GM21367 (cell line): ENCODE data around the gene FAM222B.
"Not testable (repeated sequence)": the region's sequence is repeated elsewhere in the genome, so short reads cannot be mapped to it uniquely, and the experiment has no call there.

Source experiments
- ATAC-seq: cut with Tn5 transposase; IDR thresholded peaks from one replicate; pipeline ENCODE4 v1.9.1; 2021; ENCODE audit not compliant: unreplicated experiment

FAM222B gene

DNA sequence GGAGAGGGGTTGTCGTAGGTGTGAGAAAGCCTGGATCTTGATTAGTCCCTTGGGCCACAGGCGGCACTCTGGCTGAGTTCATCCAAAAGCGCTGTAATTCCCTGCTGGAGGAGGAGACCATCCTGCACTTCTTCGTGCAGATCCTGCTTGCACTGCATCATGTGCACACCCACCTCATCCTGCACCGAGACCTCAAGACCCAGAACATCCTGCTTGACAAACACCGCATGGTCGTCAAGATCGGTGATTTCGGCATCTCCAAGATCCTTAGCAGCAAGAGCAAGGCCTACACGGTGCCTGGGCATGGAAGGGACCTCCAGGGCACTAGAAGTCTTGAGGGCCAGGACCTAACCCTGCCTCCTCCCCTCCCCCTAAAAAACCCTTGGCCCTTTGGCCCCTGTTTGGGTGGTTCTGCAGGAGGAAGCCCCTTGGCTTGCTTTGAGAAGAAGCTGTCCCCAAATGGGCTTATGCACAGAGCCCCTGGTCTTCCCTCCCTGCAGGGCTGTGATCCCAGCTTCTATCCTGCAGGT lies 107.8 kb downstream of the FAM222B start:
- ATAC-seq = no peak

DNA sequence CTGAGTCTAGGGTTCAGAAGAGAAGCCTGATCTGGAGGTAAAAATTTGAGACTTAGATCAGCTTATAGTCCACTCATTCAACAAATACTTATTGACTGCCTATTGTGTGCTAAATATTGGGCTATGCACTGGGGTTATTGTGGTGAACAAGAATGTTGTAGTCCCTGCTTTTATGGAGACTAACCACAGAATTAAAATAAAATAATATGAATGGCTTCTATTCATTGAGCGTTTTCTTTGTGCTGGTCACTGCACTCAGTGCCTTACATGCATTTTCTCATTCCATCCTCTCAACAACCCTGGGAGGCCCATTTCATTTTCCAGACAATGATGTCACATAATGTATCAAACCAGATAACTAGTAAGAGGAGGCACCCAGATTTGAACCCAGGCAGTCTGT lies 109.2 kb downstream of the FAM222B start:
- no peak for ATAC-seq

- ATAC-seq = no peak
Observed at GRCh38 chr17:28729950-28730330, 112.7 kb downstream of the FAM222B start.

DNA sequence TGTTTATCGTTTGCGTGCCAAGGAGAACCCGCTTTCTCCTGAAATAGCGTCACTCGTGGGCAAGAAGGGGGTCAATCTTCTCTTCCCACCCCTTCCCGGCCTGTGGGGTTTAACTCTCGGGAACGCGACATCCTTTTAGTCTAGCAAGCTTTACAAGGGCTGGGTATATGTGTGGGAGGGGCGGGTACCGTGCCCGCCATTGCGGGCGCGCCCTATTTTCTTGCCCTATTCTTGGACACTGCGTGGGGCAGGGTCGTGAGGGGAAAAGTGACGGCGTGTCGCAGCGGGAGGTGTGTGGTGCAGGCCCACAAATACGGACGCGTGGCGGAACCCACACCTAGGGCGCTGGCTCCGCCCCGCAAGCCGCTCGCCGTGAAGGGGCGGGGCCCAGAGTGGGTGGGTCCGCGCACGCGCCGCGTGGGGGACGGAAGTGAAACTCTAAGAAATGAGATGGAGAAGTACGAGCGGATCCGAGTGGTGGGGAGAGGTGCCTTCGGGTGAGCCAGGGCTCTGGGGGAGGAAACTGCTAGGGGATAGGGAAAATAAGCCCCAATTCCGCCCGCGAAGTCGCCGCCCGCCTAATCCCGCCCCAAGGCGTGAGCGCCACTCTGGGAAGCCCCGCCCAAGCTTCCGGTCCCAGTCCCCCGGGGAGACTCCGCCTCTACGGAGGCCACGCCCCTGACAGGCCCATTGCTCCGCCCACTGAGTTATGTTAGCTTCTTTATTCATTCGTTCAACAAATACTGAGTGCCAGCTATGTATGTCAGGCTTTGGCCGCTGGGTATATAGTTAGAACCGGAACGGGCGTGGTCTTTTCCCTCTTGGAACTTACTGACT lies 114.0 kb downstream of the FAM222B start, which contains the start of gene NEK8:
Gene NEK8, plus strand, starts transcription at position 425 of the 837 bp plus-strand sequence. Its CDS starts 26 bp downstream, at position 451.
- peak; percentile 31 for ATAC-seq

DNA sequence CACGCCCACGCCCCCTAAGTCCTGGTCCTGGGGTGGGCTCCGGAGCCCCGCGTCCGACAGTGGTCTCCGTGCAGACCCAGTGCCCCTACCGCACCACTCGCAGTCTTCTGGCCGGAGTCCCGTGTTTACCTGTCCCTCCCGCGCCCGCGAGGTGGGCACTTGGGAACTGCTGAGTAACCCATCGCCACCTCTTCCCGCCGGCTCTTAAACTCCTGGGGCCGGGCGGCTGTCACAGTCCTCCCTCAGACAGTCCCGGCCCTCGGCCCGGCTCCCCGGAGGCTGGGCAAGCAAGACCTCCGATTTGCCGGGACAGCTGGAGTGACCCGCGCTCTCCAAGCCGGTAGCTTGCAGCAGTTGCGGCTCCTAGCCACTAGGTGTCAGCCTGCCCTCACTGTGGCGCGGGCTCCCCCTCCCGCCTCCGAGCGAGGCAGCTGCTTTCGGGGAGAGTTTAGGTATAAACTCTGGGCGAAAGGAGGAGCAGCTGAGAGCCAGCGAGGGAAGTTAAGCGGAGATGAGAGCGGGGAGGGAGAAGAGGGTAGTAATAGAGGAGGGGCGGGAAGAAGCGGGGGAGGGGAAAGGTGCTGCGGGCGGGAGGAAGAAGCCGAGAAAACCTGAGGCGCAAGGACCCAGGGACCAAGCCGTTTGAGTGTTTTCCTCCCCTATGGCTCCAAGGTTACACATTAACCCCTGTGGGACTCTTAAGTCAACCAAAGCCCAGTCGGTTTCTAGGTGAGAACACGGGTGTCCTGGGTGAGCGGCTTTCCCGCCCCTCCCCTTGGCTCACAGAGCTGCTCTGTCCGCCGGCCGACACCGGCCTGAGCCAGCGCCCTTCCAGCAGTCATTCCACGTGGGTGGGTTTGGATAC lies 115.7 kb downstream of the FAM222B start:
- peak; percentile 30 for ATAC-seq

DNA sequence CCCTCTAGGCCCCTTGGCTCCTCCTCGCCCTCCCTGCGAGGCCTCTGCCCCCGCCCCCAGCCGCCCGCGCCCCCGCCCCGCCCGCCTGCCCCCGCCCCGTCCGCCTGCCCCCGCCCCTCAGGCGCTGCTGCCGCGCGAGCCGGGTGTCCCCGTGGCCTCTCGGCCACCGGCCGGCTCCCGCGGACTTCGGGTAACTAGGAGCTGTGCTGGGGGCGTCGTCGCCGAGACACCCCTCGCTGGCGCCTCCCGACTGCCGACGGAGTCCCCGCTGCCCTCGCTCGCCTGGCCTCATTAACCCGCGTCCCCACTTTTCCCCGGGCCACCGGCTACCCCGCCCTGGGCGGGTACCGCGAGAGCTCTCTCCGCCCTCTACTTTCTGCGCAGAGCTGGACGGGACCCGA lies 116.4 kb downstream of the FAM222B start, which contains the start of gene TLCD1:
Gene TLCD1, minus strand, starts transcription at position 8 of the 401 bp plus-strand sequence. CDS start 136 bp downstream, outside the sequence.
- ATAC-seq = no peak

- ATAC-seq = no peak
Observed at GRCh38 chr17:28725660-28726225, 116.8 kb downstream of the FAM222B start.

DNA sequence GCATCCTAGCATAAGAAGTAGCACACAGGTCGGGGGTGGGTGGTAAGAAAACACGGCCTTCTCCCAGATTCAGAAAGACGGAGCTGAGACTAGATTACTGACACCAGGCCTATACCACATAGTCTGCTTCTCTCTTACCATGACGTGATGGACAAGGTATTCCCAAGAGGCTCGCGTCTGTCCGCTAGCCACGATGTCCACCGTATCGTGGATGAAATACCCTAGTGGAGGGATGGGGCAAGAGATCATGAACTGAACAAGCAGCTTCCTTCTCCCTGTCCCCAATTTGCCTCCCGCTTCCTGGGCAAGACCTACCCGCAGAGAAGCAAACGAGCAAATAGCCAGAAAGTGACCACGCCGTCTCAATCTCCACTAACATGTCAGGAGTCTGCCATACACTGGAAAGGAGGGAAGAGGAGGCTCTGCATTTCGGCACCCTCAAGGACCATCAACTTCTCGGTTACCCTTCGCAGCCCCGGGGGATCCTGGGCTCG lies 117.4 kb downstream of the FAM222B start:
- ATAC-seq = no peak

DNA sequence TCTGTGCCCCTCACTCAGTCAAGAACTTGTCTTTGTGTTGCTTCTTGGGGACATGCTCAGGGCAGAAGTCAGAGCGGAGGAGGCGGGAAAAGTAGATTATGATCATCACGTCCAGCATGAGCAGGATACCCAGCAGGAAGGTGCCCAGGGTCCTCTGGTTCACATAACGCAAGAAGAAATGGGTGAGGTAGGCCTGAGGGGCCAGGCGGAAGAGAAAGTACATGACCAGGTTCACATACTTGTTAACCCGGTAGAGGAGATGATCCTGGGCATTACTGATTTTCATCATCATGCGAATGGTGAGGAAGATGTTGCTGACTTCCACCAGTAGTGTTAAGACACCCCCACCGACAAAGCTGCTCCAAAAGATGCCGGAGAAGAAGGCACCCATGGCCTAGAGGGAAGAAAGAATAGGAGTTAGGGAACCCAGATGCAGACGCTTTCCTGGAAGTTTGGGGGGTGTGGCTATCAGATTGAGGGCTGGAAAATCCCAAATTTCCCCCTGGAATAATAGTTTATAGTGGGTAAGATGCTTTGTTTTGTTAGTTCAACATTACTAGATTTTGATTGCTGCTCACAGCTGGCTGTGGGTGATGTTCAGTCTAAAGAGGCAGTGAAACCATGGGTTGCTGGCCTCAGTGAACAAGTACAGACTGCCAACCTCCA lies 118.0 kb downstream of the FAM222B start:
- no peak for ATAC-seq

GRCh38 chr17:28723836-28724499 lies 118.6 kb downstream of the FAM222B start:
- ATAC-seq = not testable (repeated sequence)

GRCh38 chr17:28723159-28723835 lies 119.3 kb downstream of the FAM222B start:
- ATAC-seq = no peak

GRCh38 chr17:28722417-28723158 lies 120.0 kb downstream of the FAM222B start:
- no peak for ATAC-seq

GRCh38 chr17:28720997-28721329 lies 121.6 kb downstream of the FAM222B start:
- not testable (repeated sequence) for ATAC-seq

DNA sequence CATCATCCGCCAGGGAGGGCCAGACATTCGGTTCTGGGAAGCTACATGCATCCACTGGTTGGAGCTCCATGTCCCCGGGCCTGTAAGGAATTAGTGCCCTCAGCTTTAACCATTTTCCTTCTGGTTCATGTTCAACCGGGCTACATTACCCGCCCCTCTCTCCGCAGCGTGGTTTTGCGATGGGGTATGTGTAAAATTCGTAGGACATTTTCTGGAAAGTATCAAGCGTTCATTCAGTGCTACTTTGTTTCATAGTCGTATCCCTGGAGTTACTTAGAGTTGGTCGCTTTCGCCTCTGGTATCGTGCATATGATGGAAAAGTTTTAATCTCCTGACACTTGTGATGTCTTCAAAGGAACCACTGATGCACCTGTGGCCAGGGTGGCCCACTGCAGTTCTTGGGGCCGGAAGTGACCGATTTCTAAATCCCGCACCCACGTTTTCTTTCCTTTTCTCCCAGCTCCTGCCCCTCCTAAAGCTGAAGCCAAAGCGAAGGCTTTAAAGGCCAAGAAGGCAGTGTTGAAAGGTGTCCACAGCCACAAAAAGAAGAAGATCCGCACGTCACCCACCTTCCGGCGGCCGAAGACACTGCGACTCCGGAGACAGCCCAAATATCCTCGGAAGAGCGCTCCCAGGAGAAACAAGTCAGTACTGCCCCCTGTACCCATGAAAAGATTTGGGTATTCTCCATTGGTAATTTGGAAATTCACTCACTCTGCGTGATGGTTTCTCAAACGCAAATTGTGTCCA lies 122.2 kb downstream of the FAM222B start:
- ATAC-seq = no peak

- ATAC-seq = no peak
Observed at GRCh38 chr17:28719021-28719433, 123.6 kb downstream of the FAM222B start.

GRCh38 chr17:28718333-28719020 lies 124.1 kb downstream of the FAM222B start:
- ATAC-seq = no peak

DNA sequence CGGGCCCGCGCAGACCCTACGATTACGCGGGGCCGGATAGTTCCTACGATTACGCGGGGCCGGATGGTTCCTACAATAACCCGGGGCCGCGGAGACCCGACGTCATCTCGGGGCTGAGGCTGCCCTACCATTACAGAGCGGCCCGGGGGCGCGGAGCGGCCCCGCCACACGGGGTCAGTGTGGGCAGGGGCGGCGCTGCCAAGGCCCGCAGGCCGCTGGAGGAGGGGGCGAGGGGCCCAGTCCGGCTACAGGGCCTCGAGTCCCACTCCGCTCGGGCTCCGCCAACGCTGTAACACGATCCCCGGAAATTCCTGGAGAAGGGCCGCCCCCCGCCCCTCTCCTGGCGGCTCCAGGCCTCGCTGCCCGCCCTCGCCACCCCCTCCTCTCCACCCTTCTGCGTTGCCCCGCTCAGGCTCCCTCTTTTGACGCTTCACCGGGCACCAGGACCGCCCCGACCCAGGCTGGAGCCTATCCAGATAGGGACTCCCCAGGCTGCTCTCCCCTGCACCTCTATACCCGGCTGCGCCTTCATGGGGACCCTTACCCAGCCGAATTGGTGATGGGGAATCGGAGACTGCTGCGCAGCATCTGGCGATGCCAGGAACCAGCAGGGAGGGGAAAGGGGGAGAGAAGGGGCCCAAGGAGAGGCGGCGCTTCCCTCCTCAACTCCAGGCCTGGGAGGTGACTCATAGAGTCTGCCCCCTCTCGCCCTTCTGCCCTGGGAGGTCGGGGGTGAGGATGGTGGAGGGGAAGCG lies 124.8 kb downstream of the FAM222B start, which contains the start of gene RAB34:
Gene RAB34, minus strand, starts transcription at position 291 of the 755 bp plus-strand sequence. CDS start 602 bp downstream, outside the sequence.
- ATAC-seq = no peak
